Ishikawa (cell line): ENCODE measurements around the gene CCR8.

Experiments used
- CEBPB ChIP-seq: IDR thresholded peaks from 2 replicates; pipeline ENCODE4 v1.6.1; 2012
- CREB1 ChIP-seq: IDR thresholded peaks from 2 replicates; pipeline ENCODE4 v1.6.1; 2012; ENCODE audit warnings: low read depth
- EGR1 ChIP-seq: IDR thresholded peaks from 2 replicates; pipeline ENCODE4 v1.6.1; 2012
- EP300 ChIP-seq: IDR thresholded peaks from 2 replicates; pipeline ENCODE4 v1.6.1; 2012; ENCODE audit warnings: borderline replicate concordance
- FOXM1 ChIP-seq: IDR thresholded peaks from 2 replicates; pipeline ENCODE4 v1.6.1; 2012; ENCODE audit warnings: low read depth, borderline replicate concordance
- MAX ChIP-seq: IDR thresholded peaks from 2 replicates; pipeline ENCODE4 v1.6.1; 2012
- NFIC ChIP-seq: IDR thresholded peaks from 2 replicates; pipeline ENCODE4 v1.6.1; 2012
- RAD21 ChIP-seq: IDR thresholded peaks from 2 replicates; pipeline ENCODE4 v1.6.1; 2012; ENCODE audit warnings: low read depth
- TAF1 ChIP-seq: IDR thresholded peaks from 2 replicates; pipeline ENCODE4 v1.6.1; 2012; ENCODE audit warnings: low read depth, mild to moderate bottlenecking
- TCF12 ChIP-seq: IDR thresholded peaks from 2 replicates; pipeline ENCODE4 v1.6.1; 2012; ENCODE audit warnings: low read depth
- TEAD4 ChIP-seq: IDR thresholded peaks from 2 replicates; pipeline ENCODE4 v1.6.1; 2012
- USF1 ChIP-seq: IDR thresholded peaks from 2 replicates; pipeline ENCODE4 v1.6.1; 2012
- YY1 ChIP-seq: IDR thresholded peaks from 2 replicates; pipeline ENCODE4 v1.6.1; 2012; ENCODE audit warnings: low read depth
- ZBTB7A ChIP-seq: IDR thresholded peaks from 2 replicates; pipeline ENCODE4 v1.6.1; 2012; ENCODE audit warnings: low read depth
- TF ChIP-seq, protein P1 (sequence below): IDR thresholded peaks from 2 replicates; pipeline ENCODE4 v1.6.1; 2012; ENCODE audit warnings: low read depth, mild to moderate bottlenecking

CCR8 gene

GRCh38 chr3:39287216-39288164, 42.0 kb upstream of the CCR8 start:
- TF ChIP-seq CREB1: no peak
- no peak for TF ChIP-seq TEAD4
- TF ChIP-seq FOXM1: no peak
- TF ChIP-seq MAX: no peak
- TF ChIP-seq USF1: no peak
- TF ChIP-seq YY1: no peak
- TF ChIP-seq EGR1: no peak
- TF ChIP-seq NFIC: no peak
- no peak for TF ChIP-seq RAD21
- TF ChIP-seq, protein P1, sequence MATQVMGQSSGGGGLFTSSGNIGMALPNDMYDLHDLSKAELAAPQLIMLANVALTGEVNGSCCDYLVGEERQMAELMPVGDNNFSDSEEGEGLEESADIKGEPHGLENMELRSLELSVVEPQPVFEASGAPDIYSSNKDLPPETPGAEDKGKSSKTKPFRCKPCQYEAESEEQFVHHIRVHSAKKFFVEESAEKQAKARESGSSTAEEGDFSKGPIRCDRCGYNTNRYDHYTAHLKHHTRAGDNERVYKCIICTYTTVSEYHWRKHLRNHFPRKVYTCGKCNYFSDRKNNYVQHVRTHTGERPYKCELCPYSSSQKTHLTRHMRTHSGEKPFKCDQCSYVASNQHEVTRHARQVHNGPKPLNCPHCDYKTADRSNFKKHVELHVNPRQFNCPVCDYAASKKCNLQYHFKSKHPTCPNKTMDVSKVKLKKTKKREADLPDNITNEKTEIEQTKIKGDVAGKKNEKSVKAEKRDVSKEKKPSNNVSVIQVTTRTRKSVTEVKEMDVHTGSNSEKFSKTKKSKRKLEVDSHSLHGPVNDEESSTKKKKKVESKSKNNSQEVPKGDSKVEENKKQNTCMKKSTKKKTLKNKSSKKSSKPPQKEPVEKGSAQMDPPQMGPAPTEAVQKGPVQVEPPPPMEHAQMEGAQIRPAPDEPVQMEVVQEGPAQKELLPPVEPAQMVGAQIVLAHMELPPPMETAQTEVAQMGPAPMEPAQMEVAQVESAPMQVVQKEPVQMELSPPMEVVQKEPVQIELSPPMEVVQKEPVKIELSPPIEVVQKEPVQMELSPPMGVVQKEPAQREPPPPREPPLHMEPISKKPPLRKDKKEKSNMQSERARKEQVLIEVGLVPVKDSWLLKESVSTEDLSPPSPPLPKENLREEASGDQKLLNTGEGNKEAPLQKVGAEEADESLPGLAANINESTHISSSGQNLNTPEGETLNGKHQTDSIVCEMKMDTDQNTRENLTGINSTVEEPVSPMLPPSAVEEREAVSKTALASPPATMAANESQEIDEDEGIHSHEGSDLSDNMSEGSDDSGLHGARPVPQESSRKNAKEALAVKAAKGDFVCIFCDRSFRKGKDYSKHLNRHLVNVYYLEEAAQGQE: no peak
- no peak for TF ChIP-seq EP300
- TF ChIP-seq CEBPB: no peak
- no peak for TF ChIP-seq TCF12
- no peak for TF ChIP-seq ZBTB7A
- TF ChIP-seq TAF1: no peak

DNA sequence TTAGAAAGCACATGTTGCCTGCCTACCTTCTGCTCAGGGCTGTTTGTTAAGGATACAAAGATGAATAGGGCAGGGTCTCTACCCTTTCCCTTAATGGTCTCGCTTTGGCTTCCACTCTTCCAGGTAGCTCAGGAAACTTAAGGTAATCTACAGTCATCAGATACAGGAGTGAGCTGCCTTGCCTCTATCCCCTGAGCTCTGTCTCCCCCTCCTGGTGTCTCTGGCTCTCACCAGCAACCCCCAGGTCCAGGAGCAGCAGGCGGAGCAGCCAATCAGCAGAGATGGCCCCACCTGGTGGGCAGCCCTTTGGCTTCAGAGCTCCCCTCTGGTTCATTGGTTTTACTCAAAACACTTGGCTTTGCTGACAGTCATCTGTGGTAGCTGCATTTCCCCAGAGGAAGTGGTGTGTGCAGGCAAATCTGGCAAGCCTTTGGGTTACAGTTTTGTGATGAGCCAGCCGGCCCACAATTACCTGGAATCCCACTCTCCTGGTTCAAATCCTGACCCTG, 41.2 kb upstream of the CCR8 start:
- TF ChIP-seq YY1 (no peak), RAD21 (peak; percentile 98), NFIC (no peak), ZBTB7A (no peak), MAX (no peak), CEBPB (no peak)

GRCh38 chr3:39289107-39289506, 40.4 kb upstream of the CCR8 start:
- TF ChIP-seq MAX: no peak
- TF ChIP-seq ZBTB7A: no peak
- no peak for TF ChIP-seq RAD21
- no peak for TF ChIP-seq CEBPB
- no peak for TF ChIP-seq TCF12
- no peak for TF ChIP-seq YY1
- no peak for TF ChIP-seq EP300
- no peak for TF ChIP-seq FOXM1
- TF ChIP-seq USF1: no peak
- TF ChIP-seq EGR1: no peak
- TF ChIP-seq, protein P1: no peak
- TF ChIP-seq CREB1: no peak
- no peak for TF ChIP-seq NFIC
- no peak for TF ChIP-seq TEAD4
- TF ChIP-seq TAF1: no peak

DNA sequence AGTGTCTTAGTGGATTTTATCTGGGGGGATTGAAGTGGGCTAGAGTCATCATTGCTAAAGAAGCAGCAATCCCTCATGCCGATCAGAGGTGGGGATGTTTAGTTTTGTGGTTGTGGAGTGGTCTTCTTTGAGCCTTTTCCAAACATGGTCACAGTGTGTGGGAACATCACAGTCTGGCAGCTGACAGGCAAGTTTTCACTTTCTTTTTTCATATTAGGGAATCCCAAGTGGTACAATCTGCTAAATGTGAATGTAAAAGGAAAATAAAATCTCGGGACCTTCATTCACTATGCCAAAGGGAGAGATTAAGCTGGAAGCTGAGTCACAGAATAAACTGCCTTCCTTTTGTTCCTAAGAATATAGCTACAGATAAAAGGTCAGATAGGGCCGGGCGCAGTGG, 39.3 kb upstream of the CCR8 start:
- TF ChIP-seq YY1 (no peak), TCF12 (no peak), EP300 (no peak), RAD21 (no peak), EGR1 (no peak), USF1 (no peak), ZBTB7A (no peak), TAF1 (no peak), NFIC (no peak), MAX (no peak), CEBPB (no peak), TEAD4 (no peak), CREB1 (no peak), FOXM1 (no peak)
- TF ChIP-seq, protein P1: no peak
